ENCODE data around the gene PLAAT2. TPM values are rescaled to one million over a fixed set of nuclear protein-coding genes. Genes with fewer than 3 reads are reported as not detected.

PLAAT2 gene
- total and polyA plus RNA-seq, 9 of the 15 experiments (the other 6 are each of a cell fraction or from before 2014, with no cell fraction given) = not detected

DNA sequence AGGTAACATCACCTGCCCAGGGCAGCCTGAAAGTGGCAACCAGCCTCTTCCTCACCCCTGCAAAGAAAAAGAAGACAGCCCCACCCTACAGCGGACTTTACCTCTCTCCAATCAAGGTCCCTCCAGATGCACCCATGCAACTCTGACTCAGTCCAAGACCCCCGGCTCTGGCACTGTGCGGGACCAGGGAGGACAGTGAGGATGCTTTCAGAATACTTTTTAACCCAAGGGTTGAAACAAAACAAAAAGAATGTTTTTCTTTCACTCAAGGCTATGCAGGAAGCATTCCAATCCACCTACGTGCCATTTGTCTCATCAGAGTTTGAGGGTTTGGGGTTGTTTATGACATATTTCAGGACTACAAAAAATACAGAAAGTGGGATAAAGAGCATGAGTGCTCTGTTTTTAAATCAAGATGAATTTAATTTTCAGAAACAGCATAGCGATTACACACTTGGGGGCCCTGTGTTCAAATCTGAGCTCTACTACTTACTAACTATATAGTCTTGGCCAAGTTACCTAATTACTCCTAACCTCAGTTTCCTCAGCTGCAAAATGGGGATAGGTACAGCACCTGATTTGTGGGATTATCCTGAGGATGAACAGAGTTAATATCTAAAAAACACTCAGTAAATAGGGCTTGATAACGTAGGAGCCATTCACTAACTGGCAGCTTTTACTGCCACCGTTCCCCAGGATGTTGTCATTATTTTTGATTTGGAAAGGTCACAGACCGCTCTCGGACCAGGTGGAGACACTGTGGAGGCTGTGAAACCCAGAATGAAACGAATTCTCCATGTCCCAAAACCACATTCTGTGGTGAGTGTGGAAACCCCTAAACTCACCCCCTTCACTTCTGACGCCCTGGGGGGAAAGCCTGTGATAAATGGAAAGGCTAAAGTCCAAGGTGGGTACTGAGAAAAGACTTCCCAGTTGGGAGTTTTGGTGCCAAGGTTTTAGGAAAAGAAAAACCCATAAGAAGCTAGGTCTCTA is 45.5 kb upstream of the PLAAT2 start:
- no TSS peak for BruUV-seq (replicated peaks)
- no peak for ATAC-seq
- intact Hi-C loops (cut with micrococcal nuclease) = no loop called here

DNA sequence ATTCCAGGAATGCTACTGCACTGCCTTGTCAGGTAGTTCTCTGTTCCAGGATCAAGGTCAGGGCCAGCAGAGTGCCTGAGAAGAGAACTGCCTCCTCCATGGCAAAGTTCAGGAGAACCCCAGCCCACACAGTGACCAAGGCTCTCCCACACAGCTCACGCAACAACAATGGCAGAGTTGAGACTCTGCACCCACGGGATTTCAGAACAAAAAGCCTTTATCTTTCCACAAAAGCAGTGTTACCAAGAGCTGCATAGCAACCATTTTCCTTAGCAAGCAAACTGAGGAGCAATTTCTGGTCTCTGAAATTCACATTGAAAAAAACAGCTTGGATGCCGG is 40.0 kb upstream of the PLAAT2 start:
- WGBS (ENCODE audit: insufficient coverage, low coverage, missing lambda C conversion rate) = 27% methylated on average over 2 of the region's 3 CpGs
- H3K9me3 ChIP-seq (replicated peaks; ENCODE audit: control insufficient read depth, insufficient read depth, low read depth, low read length) = no peaks in the 10 kb centered on the region
- no peak overlapping the region for H3K4me3 ChIP-seq
- in situ Hi-C loops (cut with MboI) = no loop called here
- H3K27me3 ChIP-seq (ENCODE audit: control insufficient read depth in 2 of 2, insufficient read depth in 2 of 2, low read length in 2 of 2) = peaks cover 0 to 4% of the 10 kb centered on the region in 2 experiments; a peak in 1 of 5 replicates
- H3K27ac ChIP-seq (ENCODE audit: extremely low read depth, low read depth, low read length) = no peak overlapping the region
- peaks cover 0 to 8% of the 10 kb centered on the region in 2 experiments; a peak in 3 of 5 replicates for H3K4me1 ChIP-seq (replicated peaks in 1 of 2; ENCODE audit: control insufficient read depth in 2 of 2, insufficient read depth in 2 of 2, low read length in 2 of 2)
- no peak overlapping the region; the same call in 1 of the 2 replicates for H2AFZ ChIP-seq (ENCODE audit: low read depth, low read length)
- POLR2A ChIA-PET = interaction anchor here (0.6 to 1.5 kb wide), 2 partner anchors 20 to 120 kb away, joined by 3 to 6 read pairs; no protein-coding TSS in a partner anchor
- no peaks in the 10 kb centered on the region for H4K20me1 ChIP-seq (replicated peaks; ENCODE audit: control insufficient read depth, insufficient read depth, low read length)
- CTCF ChIA-PET (ENCODE audit: low intra/inter-chr PET ratio) = no interaction called here
- H3K4me2 ChIP-seq (ENCODE audit: insufficient read depth, low read length) = no peak overlapping the region
- no peaks in the 10 kb centered on the region for H3K36me3 ChIP-seq (ENCODE audit: control insufficient read depth, insufficient read depth, low read length)
- ATAC-seq (no peak), FAIRE-seq (no peak), DNase-seq (ENCODE audit: extremely low read depth in 1 of 4, low spot score in 3 of 4) (peak in 1 of 4 experiments; percentile 23)
- no TSS peak for BruUV-seq (replicated peaks)
- TF ChIP-seq EGR1 (conservative IDR thresholded peaks at IDR 0.05) (peak; percentile 50), KAT8 (IDR thresholded peaks at IDR 0.05; ENCODE audit: low read depth) (no peak), MYNN (IDR thresholded peaks at IDR 0.05) (peak; percentile 64; the same call in 1 of the 2 replicates), MYNN (CRISPR knock-in tag; IDR thresholded peaks at IDR 0.05) (no peak), RFX1 (IDR thresholded peaks at IDR 0.05) (peak; percentile 45; the same call in 1 of the 2 replicates)
- intact Hi-C loops (cut with micrococcal nuclease) = no loop called here
- no peaks in the 10 kb centered on the region for H3K9me1 ChIP-seq (ENCODE audit: control insufficient read depth, insufficient read depth, low read length)
- no peak overlapping the region; a peak in 1 of 4 replicates for H3K9ac ChIP-seq (ENCODE audit: insufficient read depth in 1 of 2, low read depth in 2 of 2, low read length in 2 of 2)
- no peaks in the 10 kb centered on the region for H3K79me2 ChIP-seq (ENCODE audit: control insufficient read depth, insufficient read depth, low read length)

More for the DNA sequence above, 45.5 kb upstream of the PLAAT2 start:
- no peaks in the 10 kb centered on the region for H3K79me2 ChIP-seq (ENCODE audit: control insufficient read depth, insufficient read depth, low read length)
- no peak for TF ChIP-seq NFYB (IDR thresholded peaks at IDR 0.05; ENCODE audit: extremely low read depth, insufficient read length)
- TF ChIP-seq NCOR1 (IDR thresholded peaks at IDR 0.05) = no peak
- no peak for TF ChIP-seq KLF6 (CRISPR knock-in tag; IDR thresholded peaks at IDR 0.05; ENCODE audit: borderline replicate concordance)
- TF ChIP-seq ESRRB (CRISPR knock-in tag; IDR thresholded peaks at IDR 0.05; ENCODE audit: borderline replicate concordance) = no peak
- TF ChIP-seq ZNF764 (CRISPR knock-in tag; IDR thresholded peaks at IDR 0.05; ENCODE audit: low read depth) = no peak
- TF ChIP-seq RBM25 (IDR thresholded peaks at IDR 0.05; ENCODE audit: low read depth, low read length, severe bottlenecking) = peak; percentile 84
- H3K27me3 ChIP-seq (ENCODE audit: control insufficient read depth in 2 of 2, insufficient read depth in 2 of 2, low read length in 2 of 2) = peaks cover 3 to 15% of the 10 kb centered on the region in 2 experiments; a peak in 3 of 5 replicates
- no peak overlapping the region for H3K9ac ChIP-seq (ENCODE audit: insufficient read depth in 1 of 2, low read depth in 2 of 2, low read length in 2 of 2)
- peaks cover 8 to 12% of the 10 kb centered on the region in 2 experiments; a peak in 4 of 5 replicates for H3K4me1 ChIP-seq (replicated peaks in 1 of 2; ENCODE audit: control insufficient read depth in 2 of 2, insufficient read depth in 2 of 2, low read length in 2 of 2)
- FAIRE-seq (no peak), DNase-seq (ENCODE audit: extremely low read depth in 1 of 4, low spot score in 3 of 4) (no peak)
- ChIA-PET POLR2A (interaction anchor here (0.9 kb wide), 1 partner anchor 12 kb away, joined by 3 read pairs; no protein-coding TSS in a partner anchor), CTCF (ENCODE audit: low intra/inter-chr PET ratio) (no interaction called here)
- no peak overlapping the region for H3K27ac ChIP-seq (ENCODE audit: extremely low read depth, low read depth, low read length)
- no peak overlapping the region for H3K4me2 ChIP-seq (ENCODE audit: insufficient read depth, low read length)
- H3K36me3 ChIP-seq (ENCODE audit: control insufficient read depth, insufficient read depth, low read length) = no peaks in the 10 kb centered on the region
- H4K20me1 ChIP-seq (replicated peaks; ENCODE audit: control insufficient read depth, insufficient read depth, low read length) = no peaks in the 10 kb centered on the region
- 39% methylated on average over 11 of the region's 11 CpGs for WGBS (ENCODE audit: insufficient coverage, low coverage, missing lambda C conversion rate)
- H3K9me1 ChIP-seq (ENCODE audit: control insufficient read depth, insufficient read depth, low read length) = no peaks in the 10 kb centered on the region
- in situ Hi-C loops (cut with MboI) = no loop called here
- no peak overlapping the region for H2AFZ ChIP-seq (ENCODE audit: low read depth, low read length)
- no peak overlapping the region for H3K4me3 ChIP-seq
- no peaks in the 10 kb centered on the region for H3K9me3 ChIP-seq (replicated peaks; ENCODE audit: control insufficient read depth, insufficient read depth, low read depth, low read length)

Measured in K562 (cell line).